NCI-H128 (cell line): ENCODE data around the gene C12orf42.
"Not testable (repeated sequence)": the region's sequence is repeated elsewhere in the genome, so short reads cannot be mapped to it uniquely, and the experiment has no call there.

Source experiments
- DNase-seq: peaks from one replicate; lab custom pipeline; 2025; ENCODE audit not compliant: unreplicated experiment; lab: John Stamatoyannopoulos, UW

C12orf42 gene

GRCh38 chr12:103498990-103499389 is 3.2 kb upstream of the C12orf42 start:
- DNase-seq, result no peak

- peak; percentile 83 for DNase-seq
Measured at GRCh38 chr12:103494734-103495468, 867 bp downstream of the C12orf42 start.

- no peak for DNase-seq
Measured at GRCh38 chr12:103494051-103494733, 1.6 kb downstream of the C12orf42 start.

GRCh38 chr12:103493199-103493598 is 2.6 kb downstream of the C12orf42 start:
- no peak for DNase-seq

GRCh38 chr12:103482365-103482764 is 13.4 kb downstream of the C12orf42 start:
- no peak for DNase-seq

- DNase-seq, result no peak
Measured at GRCh38 chr12:103475073-103475472, 20.7 kb downstream of the C12orf42 start.

- no peak for DNase-seq
Measured at GRCh38 chr12:103470664-103471063, 25.1 kb downstream of the C12orf42 start.

- DNase-seq, result no peak
Measured at GRCh38 chr12:103469719-103470118, 26.0 kb downstream of the C12orf42 start.

GRCh38 chr12:103468837-103469236 is 26.9 kb downstream of the C12orf42 start:
- DNase-seq, result no peak

GRCh38 chr12:103462675-103463074 is 33.1 kb downstream of the C12orf42 start:
- DNase-seq, result no peak

GRCh38 chr12:103457471-103457870 is 38.3 kb downstream of the C12orf42 start:
- DNase-seq, result no peak

GRCh38 chr12:103456006-103456405 is 39.8 kb downstream of the C12orf42 start:
- DNase-seq, result no peak

GRCh38 chr12:103455020-103455763 is 40.6 kb downstream of the C12orf42 start:
- no peak for DNase-seq

GRCh38 chr12:103444983-103445382 is 50.8 kb downstream of the C12orf42 start:
- no peak for DNase-seq

GRCh38 chr12:103442822-103443221 is 52.9 kb downstream of the C12orf42 start:
- no peak for DNase-seq

- no peak for DNase-seq
Measured at GRCh38 chr12:103442182-103442555, 53.6 kb downstream of the C12orf42 start.

- no peak for DNase-seq
Measured at GRCh38 chr12:103441437-103442181, 54.2 kb downstream of the C12orf42 start.

GRCh38 chr12:103434165-103435105 is 61.3 kb downstream of the C12orf42 start:
- DNase-seq, result not testable (repeated sequence)

GRCh38 chr12:103431950-103432349 is 63.8 kb downstream of the C12orf42 start:
- no peak for DNase-seq

- no peak for DNase-seq
Measured at GRCh38 chr12:103431387-103431786, 64.4 kb downstream of the C12orf42 start.
